Subcutaneous adipose tissue (tissue), 4 donors: ENCODE measurements around the gene SEMA4A. TPM values are rescaled to one million over a fixed set of nuclear protein-coding genes. Genes with fewer than 3 reads are reported as not detected.

Experiments
- total RNA-seq, 4 donors: library from RNA; depleted of rRNA; stranded (reverse); fragments of >200 nt; gene quantifications; one replicate each; pipeline ENCODE4 v1.1.0, GENCODE V29; 2016
- TF ChIP-seq, protein P1 (sequence below): fragments of 450-650 bp; IDR thresholded peaks from one replicate; pipeline ENCODE4 v1.5.1; 2016; ENCODE audit warnings: low read depth, mild to moderate bottlenecking, control low read depth, antibody characterized with exemption, moderate library complexity

Gene SEMA4A
- total RNA-seq, 4 donors from 2014 or later, result 2.6 to 3.4 (median 3.0) TPM

DNA sequence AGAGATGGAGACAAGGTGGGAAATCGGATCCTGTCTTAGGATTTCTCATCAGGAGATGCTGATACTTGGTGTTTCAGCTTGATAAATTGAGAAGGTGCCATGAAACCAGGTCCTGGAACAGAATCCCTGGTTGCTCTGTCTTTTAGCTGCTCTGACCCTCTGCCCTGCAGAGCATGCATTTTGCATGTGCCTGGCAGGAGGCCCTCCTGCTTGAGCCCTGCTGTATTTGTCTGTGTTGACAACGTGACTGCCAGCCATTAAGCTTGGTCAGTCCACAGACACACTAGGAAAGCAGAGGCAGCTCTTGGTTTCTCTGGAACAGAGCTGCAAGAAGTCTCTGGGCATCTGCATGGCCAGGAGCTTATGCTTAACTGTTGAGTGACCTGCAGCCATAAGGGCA lies 43.1 kb downstream of the SEMA4A start:
- TF ChIP-seq, protein P1, sequence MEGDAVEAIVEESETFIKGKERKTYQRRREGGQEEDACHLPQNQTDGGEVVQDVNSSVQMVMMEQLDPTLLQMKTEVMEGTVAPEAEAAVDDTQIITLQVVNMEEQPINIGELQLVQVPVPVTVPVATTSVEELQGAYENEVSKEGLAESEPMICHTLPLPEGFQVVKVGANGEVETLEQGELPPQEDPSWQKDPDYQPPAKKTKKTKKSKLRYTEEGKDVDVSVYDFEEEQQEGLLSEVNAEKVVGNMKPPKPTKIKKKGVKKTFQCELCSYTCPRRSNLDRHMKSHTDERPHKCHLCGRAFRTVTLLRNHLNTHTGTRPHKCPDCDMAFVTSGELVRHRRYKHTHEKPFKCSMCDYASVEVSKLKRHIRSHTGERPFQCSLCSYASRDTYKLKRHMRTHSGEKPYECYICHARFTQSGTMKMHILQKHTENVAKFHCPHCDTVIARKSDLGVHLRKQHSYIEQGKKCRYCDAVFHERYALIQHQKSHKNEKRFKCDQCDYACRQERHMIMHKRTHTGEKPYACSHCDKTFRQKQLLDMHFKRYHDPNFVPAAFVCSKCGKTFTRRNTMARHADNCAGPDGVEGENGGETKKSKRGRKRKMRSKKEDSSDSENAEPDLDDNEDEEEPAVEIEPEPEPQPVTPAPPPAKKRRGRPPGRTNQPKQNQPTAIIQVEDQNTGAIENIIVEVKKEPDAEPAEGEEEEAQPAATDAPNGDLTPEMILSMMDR, result no peak

DNA sequence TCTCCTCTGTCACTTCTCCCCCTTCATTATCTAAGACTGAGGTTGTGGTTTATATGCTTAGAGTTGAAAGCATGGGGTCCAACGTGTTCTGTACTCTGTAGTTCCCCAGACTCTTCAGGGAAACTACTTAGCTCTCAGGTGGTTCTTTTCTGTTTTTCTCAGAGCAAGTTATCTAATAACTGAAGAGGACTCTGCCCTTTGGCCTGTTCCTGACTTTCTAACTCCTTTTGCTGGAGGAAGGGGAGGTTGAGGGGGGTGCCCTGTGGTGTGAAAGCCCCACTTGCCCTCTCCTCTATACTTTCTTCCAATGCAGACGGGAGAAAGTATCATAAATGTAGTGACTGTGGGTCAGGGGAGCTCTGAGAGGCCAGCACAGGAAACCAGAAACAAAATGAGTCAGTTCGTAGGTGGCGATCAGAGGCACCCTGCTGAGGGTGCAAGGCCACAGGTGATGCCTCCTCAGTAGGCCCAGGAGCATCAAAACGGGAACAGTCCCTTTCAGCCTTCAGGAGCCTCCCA lies 45.5 kb downstream of the SEMA4A start:
- TF ChIP-seq, protein P1, result no peak

DNA sequence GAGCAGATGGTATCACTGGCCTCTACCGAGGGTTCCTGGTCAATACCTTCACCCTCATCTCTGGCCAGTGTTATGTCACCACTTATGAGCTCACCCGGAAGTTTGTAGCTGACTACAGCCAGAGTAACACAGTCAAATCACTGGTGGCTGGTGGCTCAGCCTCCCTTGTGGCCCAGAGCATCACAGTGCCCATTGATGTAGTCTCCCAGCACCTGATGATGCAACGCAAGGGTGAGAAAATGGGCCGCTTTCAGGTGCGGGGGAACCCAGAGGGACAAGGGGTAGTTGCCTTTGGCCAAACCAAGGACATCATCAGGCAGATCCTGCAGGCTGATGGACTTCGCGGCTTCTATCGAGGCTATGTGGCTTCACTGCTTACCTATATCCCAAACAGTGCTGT lies 46.7 kb downstream of the SEMA4A start:
- TF ChIP-seq, protein P1, result no peak

DNA sequence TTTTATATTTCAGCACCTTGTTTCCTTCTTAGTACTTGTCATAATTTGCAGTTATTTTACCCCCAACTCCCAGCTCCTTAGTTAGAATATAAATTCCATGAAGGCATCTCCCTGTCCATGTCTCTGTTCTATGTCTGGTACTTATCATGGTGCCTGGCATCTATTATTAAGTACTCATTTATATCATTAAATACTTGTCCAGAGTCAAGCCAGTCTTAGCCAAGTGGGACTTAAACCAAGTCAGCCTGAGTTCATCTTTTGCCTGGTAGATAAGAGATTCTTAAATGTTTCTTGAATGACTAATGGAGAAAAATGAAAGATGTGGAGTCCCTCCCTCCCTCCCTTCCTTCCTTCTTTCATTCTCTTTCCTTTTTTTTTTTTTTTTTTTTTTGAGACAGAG lies 49.9 kb downstream of the SEMA4A start:
- TF ChIP-seq, protein P1, result no peak

DNA sequence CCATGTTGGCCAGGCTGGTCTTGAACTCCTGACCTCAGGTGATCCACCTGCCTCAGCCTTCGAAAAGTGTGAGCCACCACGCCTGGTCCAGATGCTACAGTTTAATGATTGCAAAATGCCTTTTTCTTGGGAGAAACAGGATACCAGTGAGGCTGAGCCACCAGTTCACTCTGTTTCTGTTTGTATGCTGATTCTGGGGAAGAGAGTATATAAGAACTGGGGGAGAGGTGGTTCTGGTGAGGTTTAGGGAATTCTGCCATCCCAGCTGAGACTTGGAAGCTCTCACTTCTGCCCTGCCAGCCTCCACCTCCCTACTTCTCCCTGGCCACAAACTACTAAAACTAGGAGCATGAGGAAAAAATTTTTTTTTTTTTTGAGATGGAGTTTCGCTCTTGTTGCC lies 51.3 kb downstream of the SEMA4A start:
- TF ChIP-seq, protein P1, result no peak

DNA sequence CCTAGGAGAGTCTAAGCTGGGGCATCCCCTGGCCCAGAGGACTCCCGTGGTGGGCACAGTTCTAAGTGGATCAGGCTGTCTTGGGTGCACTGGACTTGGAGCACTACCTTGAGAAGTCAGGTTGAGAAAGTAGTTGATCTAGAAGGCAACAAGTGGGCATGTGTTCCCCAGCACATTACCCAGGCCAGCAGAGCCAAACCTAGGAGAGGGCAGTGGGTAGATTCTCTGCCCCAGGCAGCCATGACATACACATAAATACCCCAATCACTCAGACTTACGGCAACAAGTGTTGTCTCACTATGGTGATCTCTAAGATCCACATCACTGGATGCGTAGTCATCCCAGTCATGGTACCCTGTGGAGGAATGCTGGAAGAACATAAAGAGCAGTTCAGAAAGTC lies 57.9 kb downstream of the SEMA4A start:
- TF ChIP-seq, protein P1, result no peak

DNA sequence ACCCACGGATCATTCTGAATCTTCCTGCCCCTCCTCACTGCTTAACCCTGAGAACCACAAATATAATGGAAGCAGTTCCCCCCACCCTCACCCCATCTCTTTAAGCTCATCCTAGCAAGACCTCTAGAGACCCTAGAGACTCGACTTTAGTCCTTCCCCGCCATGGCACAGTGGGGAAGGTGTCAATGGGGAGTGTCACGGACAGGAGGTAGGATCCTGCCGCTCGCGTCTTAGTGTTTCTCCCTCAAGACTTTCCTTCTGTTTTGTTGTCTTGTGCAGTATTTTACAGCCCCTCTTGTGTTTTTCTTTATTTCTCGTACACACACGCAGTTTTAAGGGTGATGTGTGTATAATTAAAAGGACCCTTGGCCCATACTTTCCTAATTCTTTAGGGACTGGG lies 58.7 kb downstream of the SEMA4A start:
- TF ChIP-seq, protein P1, result no peak
